ENCODE data around the gene SLC5A9.
"Not testable (repeated sequence)": the region's sequence is repeated elsewhere in the genome, so short reads cannot be mapped to it uniquely, and the experiment has no call there.

The SLC5A9 gene

GRCh38 chr1:48214366-48214765 lies 8.2 kb upstream of the SLC5A9 start:
- not testable (repeated sequence) for DNase-seq (ENCODE audit: low read depth)

GRCh38 chr1:48214820-48215219 lies 7.7 kb upstream of the SLC5A9 start:
- no peak for DNase-seq (ENCODE audit: low read depth)

- DNase-seq (ENCODE audit: low read depth) = no peak
Observed at GRCh38 chr1:48215222-48215621, 7.3 kb upstream of the SLC5A9 start.

GRCh38 chr1:48215889-48216288 lies 6.6 kb upstream of the SLC5A9 start:
- no peak for DNase-seq (ENCODE audit: low read depth)

GRCh38 chr1:48216313-48216712 lies 6.2 kb upstream of the SLC5A9 start:
- no peak for DNase-seq (ENCODE audit: low read depth)

- DNase-seq (ENCODE audit: low read depth) = no peak
Observed at GRCh38 chr1:48216941-48217340, 5.6 kb upstream of the SLC5A9 start.

GRCh38 chr1:48217856-48218255 lies 4.7 kb upstream of the SLC5A9 start:
- no peak for DNase-seq (ENCODE audit: low read depth)

GRCh38 chr1:48219803-48220202 lies 2.7 kb upstream of the SLC5A9 start:
- DNase-seq (ENCODE audit: low read depth) = no peak

GRCh38 chr1:48221122-48221521 lies 1.4 kb upstream of the SLC5A9 start:
- no peak for DNase-seq (ENCODE audit: low read depth)

- DNase-seq (ENCODE audit: low read depth) = no peak
Observed at GRCh38 chr1:48221657-48222056, 859 bp upstream of the SLC5A9 start.

- DNase-seq (ENCODE audit: low read depth) = no peak
Observed at GRCh38 chr1:48223366-48224240, 1.1 kb downstream of the SLC5A9 start.

GRCh38 chr1:48224791-48225190 lies 2.3 kb downstream of the SLC5A9 start:
- DNase-seq (ENCODE audit: low read depth) = no peak

- no peak for DNase-seq (ENCODE audit: low read depth)
Observed at GRCh38 chr1:48225579-48225978, 3.1 kb downstream of the SLC5A9 start.

- no peak for DNase-seq (ENCODE audit: low read depth)
Observed at GRCh38 chr1:48227165-48228013, 4.9 kb downstream of the SLC5A9 start.

- no peak for DNase-seq (ENCODE audit: low read depth)
Observed at GRCh38 chr1:48228156-48228555, 5.6 kb downstream of the SLC5A9 start.

GRCh38 chr1:48229317-48229716 lies 6.8 kb downstream of the SLC5A9 start:
- DNase-seq (ENCODE audit: low read depth) = no peak

- DNase-seq (ENCODE audit: low read depth) = no peak
Observed at GRCh38 chr1:48230236-48230635, 7.7 kb downstream of the SLC5A9 start.

GRCh38 chr1:48232722-48233121 lies 10.2 kb downstream of the SLC5A9 start:
- no peak for DNase-seq (ENCODE audit: low read depth)

GRCh38 chr1:48233666-48234485 lies 11.4 kb downstream of the SLC5A9 start:
- DNase-seq (ENCODE audit: low read depth) = no peak

- DNase-seq (ENCODE audit: low read depth) = no peak
Observed at GRCh38 chr1:48235652-48236051, 13.1 kb downstream of the SLC5A9 start.

GRCh38 chr1:48236716-48237470 lies 14.4 kb downstream of the SLC5A9 start:
- peak; percentile 1 for DNase-seq (ENCODE audit: low read depth)
